ENCODE results near the gene AVPI1.
A peak's percentile ranks its signal among the peaks of the same experiment; 100 is the strongest.
"Not testable (repeated sequence)": the region's sequence is repeated elsewhere in the genome, so short reads cannot be mapped to it uniquely, and the experiment has no call there.

AVPI1 gene

DNA sequence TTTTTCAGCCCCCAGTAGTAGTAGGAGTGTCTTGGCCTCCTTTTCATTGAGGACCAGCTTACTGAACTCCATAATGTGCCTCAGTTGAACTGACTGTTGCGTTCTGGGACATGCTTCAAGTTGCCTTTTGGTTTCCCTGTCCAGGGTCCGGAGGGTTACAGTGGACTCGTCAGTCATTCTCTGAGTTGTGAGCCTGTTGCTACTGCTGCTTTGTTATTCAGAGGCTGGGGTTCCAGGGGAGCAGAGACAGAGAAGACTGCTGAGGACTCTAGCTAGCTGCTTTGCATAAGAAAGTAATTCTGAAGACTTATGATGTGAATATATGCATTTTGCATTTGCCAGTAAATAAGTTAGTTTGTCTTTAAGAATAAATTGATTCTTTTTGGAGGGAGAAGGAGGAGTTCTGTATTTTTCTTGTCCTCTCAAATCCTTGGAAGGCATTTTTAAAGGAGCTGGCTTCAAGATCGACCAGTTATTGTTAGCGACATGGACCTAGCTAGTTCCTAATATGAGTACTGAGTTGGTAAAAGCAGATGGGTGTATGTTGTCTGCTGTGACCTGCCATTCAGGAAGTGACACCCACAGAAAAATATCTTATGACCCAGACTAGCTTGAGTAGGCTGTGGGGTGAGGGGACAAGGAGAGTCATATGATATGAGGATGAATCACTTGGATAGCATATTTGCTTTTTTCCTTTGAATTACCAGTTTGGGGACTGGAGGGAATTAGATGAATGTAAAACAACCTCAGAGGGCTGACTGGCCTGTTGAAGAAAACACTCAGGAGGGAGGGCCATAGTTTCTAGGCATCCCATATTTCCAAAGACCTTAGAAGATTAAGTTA lies 38.3 kb downstream of the AVPI1 start:
- no peak for DNase-seq (ENCODE audit: low read depth, low spot score)
- no peak overlapping the region for H3K4me3 ChIP-seq (ENCODE audit: low read length)

DNA sequence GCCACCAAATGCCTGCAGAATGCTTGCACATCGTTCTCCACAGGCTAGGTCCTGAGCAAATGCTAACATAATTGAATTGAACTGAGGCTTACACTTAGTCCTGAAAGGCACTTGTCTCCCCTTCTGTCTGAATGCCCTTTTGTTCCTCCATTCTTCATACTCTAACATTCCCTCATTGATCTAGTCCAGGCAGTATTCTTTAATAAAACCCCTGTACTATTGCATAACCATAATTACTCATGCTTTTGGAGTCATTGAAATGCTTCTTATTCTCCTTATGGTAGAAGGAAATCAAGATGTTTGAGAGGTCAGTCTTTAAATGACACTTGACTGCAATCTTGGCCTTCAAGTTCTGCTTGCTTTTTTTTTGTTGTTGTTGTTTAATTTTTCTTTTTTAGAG lies 39.5 kb downstream of the AVPI1 start:
- no peak overlapping the region for H3K4me3 ChIP-seq (ENCODE audit: low read length)
- DNase-seq (ENCODE audit: low read depth, low spot score): no peak

DNA sequence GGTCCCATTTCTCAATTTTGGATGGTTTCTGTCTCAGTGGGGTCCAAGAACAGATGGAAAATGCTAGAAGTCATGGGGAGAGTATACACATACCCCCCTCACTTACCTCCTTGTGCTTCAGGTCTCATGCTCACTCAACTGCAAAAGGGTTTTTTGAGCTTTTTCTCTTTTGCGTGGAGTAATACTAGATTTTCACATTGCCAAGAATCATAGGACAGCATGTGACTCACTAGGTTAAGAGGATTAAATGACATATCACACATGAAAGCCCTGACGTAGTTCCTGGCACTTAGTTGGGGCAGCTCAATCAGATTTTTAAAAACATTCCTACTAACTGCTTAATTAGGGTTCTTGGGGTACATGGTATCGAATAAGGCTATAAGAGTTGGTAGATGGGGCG lies 42.1 kb downstream of the AVPI1 start:
- H3K4me3 ChIP-seq (ENCODE audit: low read length): no peak overlapping the region
- no peak for DNase-seq (ENCODE audit: low read depth, low spot score)

DNA sequence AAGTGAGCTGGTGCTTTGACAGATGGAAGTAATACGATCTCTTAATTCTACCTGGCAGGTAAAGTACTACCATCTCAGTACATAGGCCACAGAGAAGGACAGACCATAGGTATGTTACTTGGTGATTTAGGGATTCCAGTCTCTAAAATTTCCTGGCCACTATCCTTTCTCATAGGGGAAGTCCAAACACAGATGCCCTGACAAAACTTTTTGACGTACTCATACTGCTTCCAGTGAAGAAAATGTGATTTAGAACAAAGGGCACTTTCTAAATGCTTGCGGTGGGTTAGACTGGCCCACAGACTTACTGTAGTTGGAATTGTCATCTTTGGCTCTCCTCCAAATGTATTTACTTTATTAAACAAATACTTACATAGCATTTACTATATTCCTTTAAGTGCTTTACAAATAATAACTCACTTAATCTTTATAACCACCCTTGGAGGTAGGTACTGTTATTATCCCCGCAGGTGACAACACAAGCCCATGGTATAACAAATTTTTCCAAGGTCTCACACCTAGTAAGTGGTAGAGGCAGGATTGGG lies 43.5 kb downstream of the AVPI1 start:
- no peak for DNase-seq (ENCODE audit: low read depth, low spot score)
- no peak overlapping the region for H3K4me3 ChIP-seq (ENCODE audit: low read length)

DNA sequence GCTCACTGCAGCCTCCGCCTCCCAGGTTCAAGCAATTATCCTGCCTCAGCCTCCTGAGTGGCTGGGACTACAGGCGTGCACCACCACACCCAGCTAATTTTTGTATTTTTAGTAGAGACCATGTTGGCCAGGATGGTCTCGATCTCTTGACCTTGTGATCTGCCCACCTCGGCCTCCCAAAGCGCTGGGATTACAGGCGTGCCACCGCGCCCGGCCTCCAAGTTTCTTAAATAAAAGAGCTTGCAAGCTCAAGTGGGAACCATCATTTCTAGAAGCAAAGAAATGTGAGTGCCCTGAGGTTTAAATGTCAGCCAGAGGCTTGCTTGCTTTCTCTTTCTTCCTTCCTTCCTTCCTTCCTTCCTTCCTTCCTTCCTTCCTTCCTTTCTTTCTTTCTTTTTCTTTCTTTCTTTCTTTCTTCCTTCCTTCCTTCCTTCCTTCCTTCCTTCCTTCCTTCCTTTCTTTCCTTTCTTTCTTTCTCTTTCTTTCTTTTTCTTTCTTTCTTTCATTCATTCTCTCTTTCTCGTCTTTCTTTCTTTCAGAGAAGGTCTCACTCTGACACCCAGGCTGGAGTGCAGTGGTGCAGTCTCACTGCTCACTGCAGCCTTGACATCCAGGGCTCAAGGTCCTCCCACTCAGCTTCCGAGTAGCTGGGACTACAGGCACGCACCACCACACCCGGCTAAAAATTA lies 44.4 kb downstream of the AVPI1 start:
- not testable (repeated sequence) for H3K4me3 ChIP-seq (ENCODE audit: low read length); DNase-seq (ENCODE audit: low read depth, low spot score)

DNA sequence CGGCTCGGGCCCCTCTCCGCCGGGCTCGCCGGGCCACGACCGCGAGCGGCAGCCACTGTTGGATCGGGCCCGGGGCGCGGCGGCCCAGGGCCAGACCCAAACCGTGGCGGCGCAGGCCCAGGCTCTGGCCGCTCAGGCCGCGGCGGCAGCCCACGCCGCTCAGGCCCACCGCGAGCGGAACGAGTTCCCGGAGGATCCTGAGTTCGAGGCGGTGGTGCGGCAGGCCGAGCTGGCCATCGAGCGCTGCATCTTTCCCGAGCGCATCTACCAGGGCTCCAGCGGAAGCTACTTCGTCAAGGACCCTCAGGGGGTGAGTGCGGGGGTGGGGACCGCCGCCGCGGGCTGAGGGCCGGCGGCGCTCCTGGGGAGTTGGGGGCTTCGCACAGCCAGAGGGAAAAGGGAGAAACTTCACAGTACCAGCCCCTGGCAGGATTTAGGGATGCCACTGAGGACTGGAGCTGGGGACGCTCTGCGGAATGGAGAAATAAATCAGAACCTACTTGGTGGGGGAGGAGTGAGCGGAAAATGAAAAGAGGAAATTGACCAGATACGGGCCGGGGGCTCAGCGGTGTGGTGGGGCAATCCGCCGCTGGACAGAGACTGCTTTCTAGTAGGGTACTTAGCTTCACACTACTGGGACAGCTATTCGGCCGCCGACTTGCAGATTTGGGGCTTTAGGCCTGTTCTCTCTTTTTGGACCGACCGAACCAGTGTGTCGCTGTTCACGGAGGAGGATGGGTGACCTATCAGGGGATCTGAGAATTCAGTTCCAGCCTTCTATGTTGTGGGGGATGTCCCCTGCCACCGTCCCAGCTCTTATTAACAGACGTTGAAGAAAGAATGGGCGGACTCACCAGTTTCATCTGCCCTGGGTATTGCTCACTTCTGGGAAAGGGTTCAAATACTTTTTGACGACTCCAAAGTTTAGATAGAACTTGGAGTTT lies 45.9 kb downstream of the AVPI1 start:
- peak overlapping the region; percentile 79 for H3K4me3 ChIP-seq (ENCODE audit: low read length)
- DNase-seq (ENCODE audit: low read depth, low spot score): no peak

DNA sequence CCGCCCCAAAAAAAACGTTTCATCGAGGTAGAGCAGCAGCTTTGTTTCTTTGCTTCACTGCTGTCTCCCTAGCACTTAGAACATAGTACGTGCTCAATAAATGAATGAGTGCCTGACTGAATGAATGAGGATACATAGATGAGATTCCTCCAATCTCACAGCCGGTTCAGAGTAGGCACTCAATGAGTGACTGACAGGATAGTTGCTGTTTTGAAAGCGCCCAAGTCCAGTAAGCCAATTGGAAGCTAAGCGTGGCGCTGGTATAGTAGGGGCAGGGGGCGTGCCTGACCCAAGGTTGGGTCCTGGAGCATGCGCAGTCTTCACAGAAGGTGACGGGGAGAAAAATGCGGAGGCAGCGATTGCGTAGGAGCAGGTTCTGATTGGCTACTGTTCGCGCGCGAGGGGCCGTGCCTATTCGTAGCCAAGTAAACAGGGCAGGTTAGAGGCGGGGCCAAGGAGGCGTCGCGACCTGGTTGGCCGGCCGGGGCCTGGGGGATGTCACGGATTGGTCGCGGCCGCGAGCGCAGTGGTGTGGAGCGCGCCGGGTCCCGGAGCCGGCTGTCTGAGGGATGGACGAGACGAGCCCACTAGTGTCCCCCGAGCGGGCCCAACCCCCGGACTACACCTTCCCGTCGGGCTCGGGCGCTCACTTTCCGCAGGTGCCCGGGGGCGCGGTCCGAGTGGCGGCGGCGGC lies 46.7 kb downstream of the AVPI1 start, which contains the start of gene PI4K2A:
Gene PI4K2A, plus strand, starts transcription at position 498 of the 694 bp plus-strand sequence. Its CDS starts 72 bp downstream, at position 570.
- peak; percentile 99 for DNase-seq (ENCODE audit: low read depth, low spot score)
- H3K4me3 ChIP-seq (ENCODE audit: low read length): peak within 1 kb of the TSS; percentile 79

DNA sequence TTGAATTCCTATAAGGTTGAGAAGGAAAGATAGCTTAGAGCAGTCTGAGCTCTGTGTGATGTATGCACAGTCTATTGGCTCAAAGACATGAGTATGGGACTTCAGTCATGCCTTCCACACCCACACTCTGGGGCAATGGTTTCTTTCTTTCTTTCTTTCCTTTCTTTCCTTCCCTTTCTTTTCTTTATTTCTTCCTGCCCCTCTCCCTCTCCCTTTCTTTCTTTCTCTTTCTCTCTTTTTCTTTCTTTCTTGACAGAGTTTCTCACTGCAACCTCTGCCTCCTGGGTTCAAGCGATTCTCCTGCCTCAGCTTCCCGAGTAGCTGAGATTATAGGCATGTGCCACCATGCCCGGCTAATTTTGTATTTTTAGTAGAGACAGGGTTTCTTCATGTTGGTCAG lies 48.0 kb downstream of the AVPI1 start:
- not testable (repeated sequence) for H3K4me3 ChIP-seq (ENCODE audit: low read length); DNase-seq (ENCODE audit: low read depth, low spot score)

DNA sequence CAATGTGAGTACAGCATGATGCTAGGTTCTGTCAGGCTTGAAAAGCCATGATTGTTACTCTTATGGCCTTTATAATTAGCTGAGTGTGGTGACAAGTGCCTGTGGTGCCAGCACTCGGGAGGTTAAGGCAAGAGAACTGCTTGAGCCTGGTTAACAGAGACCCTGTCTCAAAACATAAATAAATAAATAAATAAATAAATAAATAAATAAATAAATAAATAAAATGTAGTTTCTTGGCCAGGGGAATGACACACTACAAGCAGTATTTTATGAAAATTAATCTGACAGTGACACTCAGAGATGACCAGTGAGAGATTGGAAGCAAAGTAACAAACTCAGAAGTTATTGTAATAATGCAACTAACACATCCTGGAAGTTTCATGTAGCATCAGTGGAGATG lies 51.5 kb downstream of the AVPI1 start:
- DNase-seq (ENCODE audit: low read depth, low spot score): no peak
- H3K4me3 ChIP-seq (ENCODE audit: low read length): no peak overlapping the region

DNA sequence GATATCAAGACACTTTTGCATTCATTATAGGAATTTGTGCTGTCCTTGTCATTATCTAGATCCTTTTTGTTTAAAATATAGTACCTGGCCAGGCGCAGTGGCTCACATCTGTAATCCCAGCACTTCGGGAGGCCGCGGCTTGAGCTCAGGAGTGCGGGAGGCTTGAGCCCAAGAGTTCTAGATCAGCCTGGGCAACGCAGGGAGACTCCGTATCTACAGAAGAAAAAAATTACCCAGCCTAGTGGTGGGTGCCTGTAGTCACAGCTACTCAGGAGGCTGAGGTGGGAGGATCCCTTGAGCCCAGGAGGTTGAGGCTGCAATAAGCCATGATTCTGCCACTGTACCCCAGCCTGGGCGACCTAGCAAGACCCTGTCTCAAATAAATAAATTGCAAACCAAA lies 53.1 kb downstream of the AVPI1 start:
- H3K4me3 ChIP-seq (ENCODE audit: low read length): peak overlapping the region; percentile 64
- no peak for DNase-seq (ENCODE audit: low read depth, low spot score)

DNA sequence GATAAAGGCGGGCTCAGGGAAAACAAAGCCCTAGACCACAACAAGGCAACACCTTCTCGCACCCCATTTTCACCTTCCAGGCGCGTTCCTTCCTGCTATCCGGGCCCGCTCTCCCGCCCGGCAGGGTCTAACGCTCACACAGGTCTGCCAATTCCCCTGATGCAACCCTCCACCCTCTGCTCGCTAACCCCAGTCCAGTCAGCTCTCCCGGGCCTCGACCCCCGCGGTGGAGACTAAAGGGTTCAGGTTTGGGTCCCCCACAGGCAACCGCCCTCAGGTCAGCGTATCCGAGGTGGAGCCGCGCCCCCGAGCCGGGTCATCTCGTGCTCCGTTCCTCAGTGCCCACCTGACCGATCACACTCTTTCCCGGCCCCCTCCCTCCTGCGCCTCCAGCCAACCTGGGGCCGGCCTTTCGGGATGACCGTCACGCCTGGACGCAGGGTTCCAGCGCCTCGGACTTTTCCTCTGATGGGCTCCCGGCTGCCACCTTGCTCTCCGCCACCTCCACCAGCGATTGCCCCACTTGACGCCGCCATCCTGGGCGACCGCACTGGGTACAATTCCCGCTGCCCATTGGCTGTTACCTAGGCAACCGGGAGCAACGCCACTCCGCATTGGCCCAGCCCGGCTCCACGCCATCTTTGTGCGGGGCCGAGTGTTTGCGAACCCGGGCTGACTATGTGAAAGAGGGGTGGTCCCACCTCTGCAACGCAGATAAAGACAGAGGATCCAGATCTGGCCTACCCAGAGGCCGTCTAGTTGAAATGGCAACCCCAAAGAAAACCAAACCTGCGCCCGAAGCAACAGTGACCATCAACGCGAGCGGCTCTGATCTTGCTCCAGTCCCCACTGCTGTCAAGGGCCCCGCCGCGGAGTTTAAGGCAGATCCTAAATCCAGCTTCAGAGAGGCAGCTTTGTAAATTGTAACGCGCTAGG lies 53.8 kb downstream of the AVPI1 start, which contains the start of gene MORN4:
Gene MORN4, minus strand, starts transcription at position 552 of the 936 bp plus-strand sequence. CDS start 13,847 bp downstream, outside the sequence.
- peak within 1 kb of the TSS; percentile 64 for H3K4me3 ChIP-seq (ENCODE audit: low read length)
- DNase-seq (ENCODE audit: low read depth, low spot score): peak; percentile 71

DNA sequence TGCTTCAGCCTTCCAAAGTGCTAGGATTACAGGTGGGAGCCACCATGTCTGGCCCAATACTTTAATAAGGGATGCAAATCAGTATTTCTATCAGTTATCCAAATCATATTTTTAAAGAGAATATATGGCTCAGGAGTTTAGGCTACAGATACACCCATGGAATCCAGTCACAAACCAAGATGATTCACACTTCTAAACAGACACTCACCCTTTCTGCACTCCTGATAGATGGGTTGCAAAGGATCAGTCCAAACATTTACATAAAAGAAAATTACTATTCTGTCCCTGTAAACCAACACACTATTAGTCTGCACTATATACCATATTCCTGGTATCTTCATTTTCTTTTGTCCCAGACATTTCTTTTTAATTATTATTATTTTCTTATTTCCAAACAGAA lies 55.9 kb downstream of the AVPI1 start:
- H3K4me3 ChIP-seq (ENCODE audit: low read length): no peak overlapping the region
- no peak for DNase-seq (ENCODE audit: low read depth, low spot score)

DNA sequence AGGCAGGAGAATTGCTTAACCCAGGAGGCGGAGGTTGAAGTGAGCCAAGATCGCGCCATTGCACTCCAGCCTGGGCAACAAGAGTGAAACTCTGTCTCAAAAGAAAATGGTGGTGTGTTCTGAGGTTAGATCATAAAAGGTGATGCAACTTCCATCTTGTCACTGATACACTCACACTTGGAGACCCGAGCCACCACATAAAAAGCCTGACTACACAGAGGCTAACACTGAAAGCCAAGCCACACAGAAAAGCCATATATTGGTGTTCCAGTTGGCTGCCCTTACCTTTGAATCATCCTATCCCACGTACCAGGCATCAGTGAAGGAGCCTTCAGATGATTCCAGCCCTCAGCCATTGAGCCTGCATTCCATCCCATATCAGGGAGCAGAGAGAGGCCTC lies 57.8 kb downstream of the AVPI1 start:
- no peak for DNase-seq (ENCODE audit: low read depth, low spot score)
- H3K4me3 ChIP-seq (ENCODE audit: low read length): no peak overlapping the region

DNA sequence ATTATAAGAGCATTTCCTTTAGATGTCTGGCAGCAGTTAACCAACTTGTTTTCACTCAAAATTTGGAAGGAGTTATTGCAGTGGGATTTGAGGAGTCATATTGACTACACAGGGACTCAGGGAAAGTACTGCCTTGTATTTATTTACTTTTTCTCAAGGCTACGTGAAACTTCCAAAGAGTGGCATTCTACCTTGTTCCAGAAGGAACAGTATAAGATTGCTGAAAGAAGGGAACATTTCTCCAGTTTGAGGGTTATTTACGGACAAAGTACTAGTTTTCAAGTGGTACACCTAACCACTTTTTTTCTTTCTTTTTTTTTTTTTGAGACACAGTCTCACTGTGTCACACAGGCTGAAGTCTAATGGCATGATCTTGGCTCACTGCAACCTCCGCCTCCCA lies 58.8 kb downstream of the AVPI1 start:
- H3K4me3 ChIP-seq (ENCODE audit: low read length): no peak overlapping the region
- DNase-seq (ENCODE audit: low read depth, low spot score): no peak

DNA sequence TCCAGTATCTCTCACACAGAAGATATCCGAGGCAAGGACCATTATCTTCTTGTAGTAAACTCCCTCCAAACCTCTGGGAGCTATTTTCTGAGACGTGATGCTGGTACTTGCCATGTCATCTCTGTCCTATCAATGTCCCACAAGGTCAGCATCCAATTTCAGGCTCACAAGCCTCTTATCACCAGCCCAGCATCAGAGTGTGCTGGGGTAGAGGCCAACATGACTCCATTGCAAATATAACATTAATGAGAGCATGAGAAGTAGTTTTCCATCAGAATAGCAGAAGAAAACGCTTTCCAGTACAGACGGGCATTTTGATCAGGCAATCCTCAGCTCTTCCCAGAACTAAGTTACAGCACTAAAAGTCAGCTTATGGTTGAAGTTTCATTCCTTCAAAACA lies 59.3 kb downstream of the AVPI1 start:
- DNase-seq (ENCODE audit: low read depth, low spot score): no peak

More for the DNA sequence above, 59.3 kb downstream of the AVPI1 start:
- no peak overlapping the region for H3K4me3 ChIP-seq (ENCODE audit: low read length)
